ENCODE measurements around the gene CPOX.

The CPOX gene

GRCh38 chr3:98534734-98535133 lies 58.7 kb downstream of the CPOX start:
- no peak for DNase-seq (ENCODE audit: low spot score)

GRCh38 chr3:98534168-98534567 lies 59.2 kb downstream of the CPOX start:
- no peak for DNase-seq (ENCODE audit: low spot score)

- no peak for DNase-seq (ENCODE audit: low spot score)
Observed at GRCh38 chr3:98532709-98533571, 60.5 kb downstream of the CPOX start.

- DNase-seq (ENCODE audit: low spot score) = no peak
Observed at GRCh38 chr3:98532275-98532637, 61.2 kb downstream of the CPOX start.

- DNase-seq (ENCODE audit: low spot score) = no peak
Observed at GRCh38 chr3:98531622-98532274, 61.7 kb downstream of the CPOX start, which contains the start of gene GPR15. GPR15 (plus strand) TSS chr3:98531978; CDS start chr3:98532034, 56 bp downstream.

GRCh38 chr3:98530676-98531075 lies 62.7 kb downstream of the CPOX start:
- DNase-seq (ENCODE audit: low spot score) = no peak

GRCh38 chr3:98529856-98530459 lies 63.5 kb downstream of the CPOX start:
- DNase-seq (ENCODE audit: low spot score) = no peak
